NCI-H2081 (cell line): Measurements from ENCODE around the gene CTDSP1.

ENCODE experiments used
- DNase-seq, 2 experiments: peaks; one replicate each; lab custom pipeline; 2025; lab: John Stamatoyannopoulos, UW

Gene CTDSP1

DNA sequence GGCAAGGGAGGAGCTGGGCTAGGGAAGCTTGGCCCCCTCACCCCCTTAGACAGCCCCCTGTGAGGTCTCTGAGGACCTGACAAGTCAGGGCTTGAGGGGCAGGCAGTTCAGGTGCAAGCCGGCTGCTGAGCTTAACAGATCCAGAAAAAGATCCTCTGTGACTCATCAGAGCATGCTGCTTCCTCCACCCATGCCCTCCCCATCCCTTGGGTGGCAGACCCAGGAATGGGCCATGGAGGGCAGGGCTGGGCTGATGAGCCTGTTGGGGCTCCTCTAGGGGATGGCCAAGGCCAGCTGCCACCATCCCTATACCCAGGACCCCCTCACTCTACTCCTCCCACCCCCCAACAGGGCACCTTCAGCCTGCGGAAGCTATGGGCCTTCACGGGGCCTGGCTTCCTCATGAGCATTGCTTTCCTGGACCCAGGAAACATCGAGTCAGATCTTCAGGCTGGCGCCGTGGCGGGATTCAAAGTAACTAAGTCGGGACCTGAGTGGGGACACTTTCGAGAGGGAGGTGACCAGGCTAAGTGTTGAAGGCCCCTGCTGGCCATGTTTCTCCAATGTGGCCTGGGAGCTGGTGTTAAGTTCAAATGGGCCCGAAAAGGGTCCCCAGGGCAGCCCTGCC lies 15.7 kb upstream of the CTDSP1 start:
- DNase-seq = no peak

DNA sequence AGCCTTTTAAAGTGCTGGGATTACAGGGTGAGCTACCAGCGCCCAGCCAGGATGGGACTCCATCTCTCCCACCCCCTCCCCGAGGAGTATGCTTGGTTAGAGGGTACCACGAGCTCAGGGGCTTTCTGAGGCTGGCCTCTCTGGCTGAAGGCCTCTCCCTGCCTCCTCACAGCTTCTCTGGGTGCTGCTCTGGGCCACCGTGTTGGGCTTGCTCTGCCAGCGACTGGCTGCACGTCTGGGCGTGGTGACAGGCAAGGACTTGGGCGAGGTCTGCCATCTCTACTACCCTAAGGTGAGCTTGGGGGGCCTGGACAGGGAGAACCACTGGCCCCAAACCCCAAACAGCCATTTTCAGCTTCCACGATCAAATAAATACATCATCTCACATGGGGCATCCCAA lies 14.7 kb upstream of the CTDSP1 start:
- DNase-seq = no peak

- no peak for DNase-seq
Observed at GRCh38 chr2:218386505-218387368, 12.9 kb upstream of the CTDSP1 start.

DNA sequence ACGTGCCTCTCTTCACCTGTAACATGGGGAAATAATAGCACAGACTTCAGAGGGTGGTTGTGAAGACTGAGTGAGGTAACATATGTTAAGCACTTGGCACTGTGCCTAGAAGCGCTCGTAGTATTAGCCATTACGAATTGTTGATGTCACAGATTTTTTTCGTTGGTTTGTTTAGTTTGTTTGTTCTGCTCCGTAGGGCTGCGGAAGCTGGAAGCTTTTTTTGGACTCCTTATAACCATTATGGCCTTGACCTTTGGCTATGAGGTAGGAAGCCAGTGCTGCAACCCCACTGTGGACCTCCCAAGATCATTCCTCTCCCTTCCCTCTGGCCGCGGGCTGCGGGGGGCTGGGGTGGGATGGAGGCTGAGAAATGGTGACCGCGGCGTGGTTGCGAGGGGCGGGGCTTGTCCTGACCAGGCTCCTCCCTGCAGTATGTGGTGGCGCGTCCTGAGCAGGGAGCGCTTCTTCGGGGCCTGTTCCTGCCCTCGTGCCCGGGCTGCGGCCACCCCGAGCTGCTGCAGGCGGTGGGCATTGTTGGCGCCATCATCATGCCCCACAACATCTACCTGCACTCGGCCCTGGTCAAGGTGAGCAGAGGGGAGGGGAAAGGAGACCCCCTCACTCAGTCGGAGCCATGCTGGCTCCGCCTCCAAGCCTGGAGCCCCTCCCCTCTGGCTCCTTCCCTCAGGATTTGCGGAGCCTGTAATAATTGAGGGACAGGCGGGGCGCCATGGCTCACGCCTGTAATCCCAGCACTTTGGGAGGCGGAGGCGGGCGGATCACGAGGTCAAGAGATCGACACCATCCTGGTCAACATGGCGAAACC lies 12.1 kb upstream of the CTDSP1 start:
- DNase-seq = peak; percentile 55 to 72

DNA sequence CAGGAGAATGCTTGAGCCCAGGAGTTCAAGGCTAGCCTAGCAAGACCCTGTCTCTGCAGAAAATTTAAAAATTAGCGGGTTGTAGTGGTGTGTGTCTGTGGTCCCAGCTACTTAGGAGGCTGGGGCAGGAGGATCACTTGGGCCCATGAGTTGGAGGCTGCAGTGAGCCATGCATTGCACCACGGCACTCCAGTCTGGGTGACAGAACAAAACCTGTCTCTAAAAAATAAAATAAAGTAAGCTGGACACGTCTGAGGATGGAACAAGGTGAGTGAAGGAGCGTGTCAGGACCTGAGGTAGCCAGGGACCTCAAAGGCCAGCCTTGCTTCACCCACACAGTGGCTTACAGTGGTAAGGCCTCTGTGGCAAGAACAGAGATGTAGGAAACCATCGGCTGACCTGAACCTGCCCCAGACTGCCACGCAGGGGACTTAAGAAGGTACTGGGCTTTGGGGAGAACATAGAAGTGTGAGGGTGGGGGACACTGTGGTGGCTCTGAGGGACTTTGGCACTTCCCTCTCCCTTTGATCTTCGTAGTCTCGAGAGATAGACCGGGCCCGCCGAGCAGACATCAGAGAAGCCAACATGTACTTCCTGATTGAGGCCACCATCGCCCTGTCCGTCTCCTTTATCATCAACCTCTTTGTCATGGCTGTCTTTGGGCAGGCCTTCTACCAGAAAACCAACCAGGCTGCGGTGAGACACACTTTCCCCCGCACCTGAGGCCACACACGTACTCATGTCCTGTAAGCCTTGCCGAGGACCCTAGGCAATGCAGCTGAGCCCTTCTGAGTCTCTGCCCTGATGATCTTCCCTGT lies 10.1 kb upstream of the CTDSP1 start:
- no peak for DNase-seq

- no peak for DNase-seq
Observed at GRCh38 chr2:218391202-218391601, 8.5 kb upstream of the CTDSP1 start.

DNA sequence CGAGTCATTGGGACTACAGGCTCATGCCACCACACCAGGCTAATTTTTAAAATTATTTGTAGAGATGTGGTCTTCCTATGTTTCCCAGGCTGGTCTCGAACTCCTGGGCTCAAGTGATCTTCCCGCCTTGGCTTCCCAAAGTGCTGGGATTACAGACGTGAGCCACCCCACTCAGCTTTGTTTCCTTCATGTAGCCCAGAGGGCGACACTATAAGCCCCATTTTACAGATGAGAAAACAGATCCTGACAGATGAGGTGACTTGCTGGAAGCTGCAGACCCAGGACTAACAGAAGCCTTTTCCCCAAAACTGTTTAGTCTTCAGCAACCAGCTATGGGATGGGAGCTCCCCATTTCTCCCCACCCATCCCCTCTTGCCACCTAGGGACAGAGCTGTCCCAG lies 7.2 kb upstream of the CTDSP1 start:
- no peak for DNase-seq

DNA sequence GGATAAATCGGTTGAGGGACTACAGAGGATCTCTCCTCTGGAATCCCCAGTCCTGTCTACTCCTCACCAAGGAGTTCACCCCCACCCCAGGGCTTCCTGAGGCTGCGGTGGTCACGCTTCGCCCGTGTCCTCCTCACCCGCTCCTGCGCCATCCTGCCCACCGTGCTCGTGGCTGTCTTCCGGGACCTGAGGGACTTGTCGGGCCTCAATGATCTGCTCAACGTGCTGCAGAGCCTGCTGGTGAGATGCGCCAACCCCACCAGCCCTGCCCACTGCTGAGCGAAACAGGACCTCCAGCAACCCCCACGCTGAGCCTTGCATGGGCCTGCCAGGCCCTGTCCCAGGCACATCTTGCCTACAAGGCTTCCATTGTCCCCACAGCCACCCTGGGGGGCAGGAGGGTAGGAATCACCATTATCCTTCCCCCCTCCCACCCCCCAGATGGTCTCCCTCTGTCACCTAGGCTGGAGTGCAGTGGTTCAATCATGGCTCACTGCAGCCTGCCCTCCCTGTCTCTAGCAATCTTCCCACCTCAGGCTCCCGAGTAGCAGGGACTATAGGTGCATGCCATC lies 6.7 kb upstream of the CTDSP1 start:
- DNase-seq = no peak

- no peak for DNase-seq
Observed at GRCh38 chr2:218393750-218394290, 5.8 kb upstream of the CTDSP1 start.

GRCh38 chr2:218394298-218395089 lies 5.2 kb upstream of the CTDSP1 start:
- no peak for DNase-seq

GRCh38 chr2:218395090-218395444 lies 4.6 kb upstream of the CTDSP1 start:
- DNase-seq = no peak

GRCh38 chr2:218395456-218395825 lies 4.2 kb upstream of the CTDSP1 start:
- peak in 1 of 2 experiments; percentile 42 for DNase-seq

DNA sequence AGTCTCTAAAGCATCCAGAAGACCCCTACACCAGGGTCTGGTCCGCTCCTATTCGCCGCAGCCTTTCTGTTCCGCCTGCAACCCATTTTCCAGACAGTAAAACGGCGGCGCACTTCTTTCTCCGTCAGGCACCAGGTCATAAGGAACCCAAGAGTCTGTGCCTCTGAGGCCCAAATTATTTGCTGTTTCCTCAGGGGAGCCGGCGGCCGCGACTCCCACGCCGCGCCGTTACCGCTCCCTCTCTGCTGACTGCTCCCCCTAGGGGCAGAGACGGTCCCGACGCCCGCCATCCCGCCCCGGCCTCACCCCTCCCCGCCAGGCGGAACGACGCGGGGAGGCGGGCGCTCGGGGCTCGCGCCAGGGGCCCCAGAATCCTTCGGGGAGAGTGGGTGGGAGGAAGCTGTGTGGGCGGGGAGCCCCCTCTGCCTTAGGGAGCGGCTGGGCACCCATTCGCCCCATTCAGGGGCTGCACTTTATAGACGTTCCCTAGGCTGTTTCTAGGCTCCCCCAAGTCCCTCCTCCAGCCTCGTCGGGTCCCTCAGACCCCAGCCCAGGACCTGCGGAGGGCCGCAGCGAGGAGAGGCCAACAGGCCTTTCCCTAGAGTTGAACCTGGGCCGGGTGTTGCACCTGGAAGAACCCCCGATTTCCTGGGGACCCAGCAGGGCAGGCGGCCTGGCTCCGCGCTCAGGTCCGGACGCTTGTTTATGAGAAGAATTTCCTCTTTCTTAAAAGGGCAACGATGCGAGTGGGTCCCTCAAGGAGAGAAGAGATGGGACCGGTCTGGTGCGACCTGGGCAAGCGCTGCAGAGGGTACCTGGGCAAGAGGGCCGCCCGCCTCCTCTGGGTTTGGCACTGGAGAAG lies 3.6 kb upstream of the CTDSP1 start:
- DNase-seq = peak; percentile 93 to 95

- peak; percentile 65 to 83 for DNase-seq
Observed at GRCh38 chr2:218396688-218397462, 2.8 kb upstream of the CTDSP1 start.

GRCh38 chr2:218397463-218397819 lies 2.2 kb upstream of the CTDSP1 start:
- DNase-seq = no peak

DNA sequence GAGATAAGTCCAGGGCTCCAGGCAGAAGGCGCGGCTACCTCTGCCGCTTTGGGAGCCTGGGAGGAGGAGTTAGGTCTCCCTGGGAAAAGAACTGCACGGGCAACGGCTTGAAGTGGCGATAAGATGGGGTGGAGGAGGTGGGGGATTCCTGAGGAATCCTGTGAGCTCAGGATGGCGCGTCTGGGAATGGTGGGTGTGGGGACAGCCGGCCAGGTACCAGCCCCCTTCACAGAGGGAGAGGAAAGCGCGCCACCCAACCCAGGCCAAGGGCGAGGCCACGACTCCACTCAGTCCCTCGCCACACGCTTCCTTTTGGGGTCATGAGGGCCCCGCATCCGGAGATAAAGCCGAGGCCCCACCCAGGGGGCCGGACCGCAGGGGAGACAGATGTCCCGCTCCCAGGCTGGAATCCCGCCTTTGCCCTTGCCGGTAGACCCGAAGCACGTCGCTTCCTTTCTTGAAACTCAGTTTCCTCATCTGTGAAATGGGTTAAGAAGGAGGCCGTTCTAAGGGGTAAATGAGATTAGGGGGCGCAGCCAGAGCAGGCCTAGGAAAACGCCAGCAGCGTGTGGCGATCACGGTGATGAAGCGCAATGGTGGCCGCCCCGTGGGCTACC lies 1.7 kb upstream of the CTDSP1 start:
- peak in 1 of 2 experiments; percentile 45 for DNase-seq

GRCh38 chr2:218398437-218399390 lies 954 bp upstream of the CTDSP1 start:
- DNase-seq = peak; percentile 41 to 50
